Measurements from ENCODE around the gene MED29.

Gene MED29

DNA sequence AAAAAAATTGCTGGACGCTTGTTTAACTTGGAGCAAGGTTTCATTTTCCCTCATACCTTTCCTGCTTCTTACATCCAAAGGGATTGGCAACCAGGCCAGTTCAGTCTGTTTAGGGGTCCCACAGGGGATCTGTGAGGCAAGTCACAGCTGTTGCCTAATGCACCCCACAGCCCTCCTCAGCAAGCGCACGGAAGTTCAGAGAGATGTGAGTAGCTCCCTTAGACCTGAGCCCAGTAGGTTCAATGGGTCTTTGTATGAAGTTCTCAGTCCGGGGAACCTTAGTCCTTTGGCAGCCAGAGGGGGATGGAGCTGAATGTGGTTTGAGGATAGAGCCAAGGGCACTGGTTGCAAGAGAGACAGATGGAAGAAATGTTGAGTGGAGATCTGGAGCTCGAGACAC lies 35.9 kb upstream of the MED29 start:
- H3K4me3 ChIP-seq (ENCODE audit: low read depth in 1 of 2, low read length in 1 of 2), result no peak overlapping the region
- H3K4me1 ChIP-seq (ENCODE audit: control insufficient read depth in 1 of 2, insufficient read depth in 1 of 2, low read depth in 1 of 2, low read length in 1 of 2), result no peaks in the 10 kb centered on the region
- peaks cover 96% of the 10 kb centered on the region for H3K36me3 ChIP-seq
- no peaks in the 10 kb centered on the region for H3K9me3 ChIP-seq
- TF ChIP-seq, protein P1, sequence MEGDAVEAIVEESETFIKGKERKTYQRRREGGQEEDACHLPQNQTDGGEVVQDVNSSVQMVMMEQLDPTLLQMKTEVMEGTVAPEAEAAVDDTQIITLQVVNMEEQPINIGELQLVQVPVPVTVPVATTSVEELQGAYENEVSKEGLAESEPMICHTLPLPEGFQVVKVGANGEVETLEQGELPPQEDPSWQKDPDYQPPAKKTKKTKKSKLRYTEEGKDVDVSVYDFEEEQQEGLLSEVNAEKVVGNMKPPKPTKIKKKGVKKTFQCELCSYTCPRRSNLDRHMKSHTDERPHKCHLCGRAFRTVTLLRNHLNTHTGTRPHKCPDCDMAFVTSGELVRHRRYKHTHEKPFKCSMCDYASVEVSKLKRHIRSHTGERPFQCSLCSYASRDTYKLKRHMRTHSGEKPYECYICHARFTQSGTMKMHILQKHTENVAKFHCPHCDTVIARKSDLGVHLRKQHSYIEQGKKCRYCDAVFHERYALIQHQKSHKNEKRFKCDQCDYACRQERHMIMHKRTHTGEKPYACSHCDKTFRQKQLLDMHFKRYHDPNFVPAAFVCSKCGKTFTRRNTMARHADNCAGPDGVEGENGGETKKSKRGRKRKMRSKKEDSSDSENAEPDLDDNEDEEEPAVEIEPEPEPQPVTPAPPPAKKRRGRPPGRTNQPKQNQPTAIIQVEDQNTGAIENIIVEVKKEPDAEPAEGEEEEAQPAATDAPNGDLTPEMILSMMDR (IDR thresholded peaks at IDR 0.05), result no peak
- H3K27me3 ChIP-seq, result no peaks in the 10 kb centered on the region
- H3K27ac ChIP-seq, result no peak overlapping the region

DNA sequence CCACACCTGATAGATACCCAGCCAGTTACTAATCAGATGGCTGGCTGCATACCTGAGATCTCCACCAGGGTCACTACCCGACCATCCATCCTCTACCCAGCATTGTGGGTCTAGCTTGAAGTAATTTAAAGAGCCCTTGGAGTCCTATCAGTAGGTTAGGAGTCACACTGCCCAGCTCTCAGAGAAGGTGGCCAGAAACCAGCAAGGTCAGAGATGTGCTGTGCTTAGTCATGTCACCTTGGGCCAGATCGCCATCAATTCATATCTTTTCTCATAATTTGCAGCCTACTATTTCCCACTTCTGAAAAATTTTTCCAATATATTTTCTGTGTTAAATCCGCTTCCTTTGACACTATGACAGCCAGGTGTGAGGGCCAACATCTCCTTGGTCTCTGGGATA lies 35.1 kb upstream of the MED29 start:
- Histone ChIP-seq H3K27me3 (no peaks in the 10 kb centered on the region), H3K27ac (no peak overlapping the region), H3K9me3 (no peaks in the 10 kb centered on the region), H3K36me3 (peaks cover 97% of the 10 kb centered on the region), H3K4me1 (ENCODE audit: control insufficient read depth in 1 of 2, insufficient read depth in 1 of 2, low read depth in 1 of 2, low read length in 1 of 2) (no peaks in the 10 kb centered on the region), H3K4me3 (ENCODE audit: low read depth in 1 of 2, low read length in 1 of 2) (no peak overlapping the region)
- TF ChIP-seq, protein P1 (IDR thresholded peaks at IDR 0.05), result no peak

DNA sequence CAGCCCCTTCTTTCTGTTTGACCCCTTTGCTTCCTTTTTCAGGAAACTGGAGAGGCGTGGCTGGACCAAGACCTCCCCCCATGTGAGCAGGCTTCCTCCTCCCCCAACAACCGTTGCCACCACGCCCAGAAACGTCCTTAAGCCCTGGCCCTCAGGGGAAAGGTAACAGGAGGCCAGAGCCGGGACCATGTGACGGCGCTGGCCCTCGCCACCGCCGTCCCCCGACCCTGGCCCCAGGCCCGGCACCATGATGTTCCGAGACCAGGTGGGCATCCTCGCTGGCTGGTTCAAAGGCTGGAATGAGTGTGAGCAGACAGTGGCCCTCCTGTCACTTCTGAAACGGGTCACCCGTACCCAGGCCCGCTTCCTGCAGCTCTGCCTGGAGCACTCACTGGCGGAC lies 34.5 kb upstream of the MED29 start:
- no peaks in the 10 kb centered on the region for H3K4me1 ChIP-seq (ENCODE audit: control insufficient read depth in 1 of 2, insufficient read depth in 1 of 2, low read depth in 1 of 2, low read length in 1 of 2)

DNA sequence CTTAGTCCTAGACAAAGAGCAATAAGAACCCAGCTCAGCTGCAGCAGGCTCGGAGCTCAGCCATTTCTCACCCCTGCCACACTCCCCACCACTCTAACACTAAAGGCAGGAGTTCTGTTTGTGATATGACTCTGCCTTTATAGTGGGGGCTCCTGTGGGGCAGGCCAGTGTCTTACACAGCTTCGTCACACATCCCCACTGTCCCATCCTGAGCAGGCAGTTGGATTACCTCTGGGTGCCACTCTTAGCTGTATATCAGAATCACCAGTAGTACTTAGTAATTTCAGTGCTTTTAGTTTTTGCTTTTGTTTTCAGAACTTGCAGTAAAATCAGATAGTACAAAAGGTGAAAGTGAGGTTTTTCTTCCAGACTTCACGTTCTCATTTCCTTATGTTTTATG lies 32.2 kb upstream of the MED29 start:
- no peak overlapping the region for H3K27ac ChIP-seq
- TF ChIP-seq, protein P1 (IDR thresholded peaks at IDR 0.05), result no peak
- no peak overlapping the region for H3K4me3 ChIP-seq (ENCODE audit: low read depth in 1 of 2, low read length in 1 of 2)
- H3K27me3 ChIP-seq, result no peaks in the 10 kb centered on the region
- H3K36me3 ChIP-seq, result peaks cover 100% of the 10 kb centered on the region
- no peaks in the 10 kb centered on the region for H3K9me3 ChIP-seq
- no peaks in the 10 kb centered on the region for H3K4me1 ChIP-seq (ENCODE audit: control insufficient read depth in 1 of 2, insufficient read depth in 1 of 2, low read depth in 1 of 2, low read length in 1 of 2)

More for the DNA sequence above, 34.5 kb upstream of the MED29 start:
- Histone ChIP-seq H3K36me3 (peaks cover 97% of the 10 kb centered on the region), H3K4me3 (ENCODE audit: low read depth in 1 of 2, low read length in 1 of 2) (no peak overlapping the region), H3K27me3 (no peaks in the 10 kb centered on the region), H3K9me3 (no peaks in the 10 kb centered on the region), H3K27ac (no peak overlapping the region)
- TF ChIP-seq, protein P1 (IDR thresholded peaks at IDR 0.05), result no peak

DNA sequence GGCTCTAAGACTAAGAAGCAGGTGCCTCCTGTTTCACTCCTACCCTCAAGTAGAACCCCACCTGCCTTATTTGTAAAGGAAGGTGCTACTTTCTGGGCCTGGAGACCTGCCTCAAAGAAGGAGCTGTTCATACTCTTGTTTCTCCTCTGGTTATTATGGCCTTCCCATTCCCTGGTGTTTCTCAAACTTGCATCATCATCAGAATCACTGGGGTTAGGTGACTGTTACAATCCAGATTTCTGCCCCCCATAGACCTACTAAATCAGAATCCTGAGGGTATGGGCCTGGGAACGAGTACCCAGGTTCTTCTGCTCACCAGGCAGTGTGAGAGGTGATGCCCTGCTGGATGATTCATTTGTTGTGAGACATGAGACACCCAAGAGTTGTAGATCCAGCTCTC lies 30.6 kb upstream of the MED29 start:
- Histone ChIP-seq H3K27me3 (no peaks in the 10 kb centered on the region), H3K4me1 (ENCODE audit: control insufficient read depth in 1 of 2, insufficient read depth in 1 of 2, low read depth in 1 of 2, low read length in 1 of 2) (no peaks in the 10 kb centered on the region), H3K4me3 (ENCODE audit: low read depth in 1 of 2, low read length in 1 of 2) (no peak overlapping the region), H3K27ac (no peak overlapping the region), H3K9me3 (no peaks in the 10 kb centered on the region), H3K36me3 (peaks cover 94% of the 10 kb centered on the region)
- TF ChIP-seq, protein P1 (IDR thresholded peaks at IDR 0.05), result no peak

All from neutrophil (primary cell).